GM23338 (cell line): ENCODE data around the gene ZNF568. TPM values are rescaled to one million over a fixed set of nuclear protein-coding genes. Genes with fewer than 3 reads are reported as not detected.
A peak's percentile ranks its signal among the peaks of the same experiment; 100 is the strongest.

Experiments
- ATAC-seq: fragments of 200-7000 bp; cut with Tn5 transposase; 3 replicates; pipeline ENCODE4 v1.9.1; 2020
- DNase-seq: peaks from one replicate; pipeline ENCODE4 v3.0.0-alpha.2; 2015; ENCODE audit warnings: low spot score
- H2AFZ ChIP-seq: fragments of 200-600 bp; sonication (generic); 2 replicates; pipeline ENCODE4 v1.8.0; 2016; ENCODE audit warnings: antibody characterized with exemption, mild to moderate bottlenecking, moderate library complexity
- H3F3A ChIP-seq: fragments of 200-600 bp; sonication (generic); replicated peaks from 2 replicates; pipeline ENCODE4 v1.8.0; 2017; ENCODE audit warnings: antibody characterized with exemption, mixed run types, low read depth
- H3K27ac ChIP-seq: fragments of 200-600 bp; sonication (generic); 2 replicates; pipeline ENCODE4 v1.6.1; 2016; ENCODE audit warnings: low read depth
- H3K27me3 ChIP-seq: fragments of 200-600 bp; sonication (generic); 2 replicates; pipeline ENCODE4 v1.8.0; 2016; ENCODE audit warnings: mild to moderate bottlenecking, mixed run types, moderate library complexity; ENCODE audit not compliant: insufficient read depth
- H3K36me3 ChIP-seq: fragments of 200-600 bp; sonication (generic); 2 replicates; pipeline ENCODE4 v1.8.0; 2016; ENCODE audit warnings: mild to moderate bottlenecking; ENCODE audit not compliant: insufficient read depth
- H3K4me1 ChIP-seq: fragments of 200-600 bp; sonication (generic); 2 replicates; pipeline ENCODE4 v1.8.0; 2016; ENCODE audit warnings: mild to moderate bottlenecking, moderate library complexity; ENCODE audit not compliant: insufficient read depth
- H3K4me2 ChIP-seq: fragments of 200-600 bp; sonication (generic); 2 replicates; pipeline ENCODE4 v1.7.1; 2017; ENCODE audit warnings: mixed run types
- H3K4me3 ChIP-seq: fragments of 200-600 bp; sonication (generic); 2 replicates; pipeline ENCODE4 v1.6.1; 2016; ENCODE audit warnings: mixed run types
- H3K79me2 ChIP-seq: fragments of 200-600 bp; sonication (generic); replicated peaks from 2 replicates; pipeline ENCODE4 v1.8.0; 2017; ENCODE audit warnings: mild to moderate bottlenecking; ENCODE audit not compliant: insufficient read depth
- H3K9me2 ChIP-seq: fragments of 200-600 bp; sonication (generic); 2 replicates; pipeline ENCODE4 v1.8.0; 2017; ENCODE audit not compliant: insufficient read depth
- H4K20me1 ChIP-seq: fragments of 200-600 bp; sonication (generic); replicated peaks from 2 replicates; pipeline ENCODE4 v1.8.0; 2017; ENCODE audit warnings: mild to moderate bottlenecking; ENCODE audit not compliant: insufficient read depth
- H3K27ac Mint-ChIP-seq: 2 replicates; pipeline ENCODE4 v1.8.0; 2020; ENCODE audit warnings: inconsistent platforms, mild to moderate bottlenecking, moderate library complexity, mixed read lengths
- H3K27me3 Mint-ChIP-seq: 3 replicates; pipeline ENCODE4 v1.8.0; 2022; ENCODE audit warnings: low read depth, mild to moderate bottlenecking, moderate library complexity, mixed read lengths, inconsistent platforms; ENCODE audit not compliant: insufficient read depth, poor library complexity
- H3K36me3 Mint-ChIP-seq: 3 replicates; pipeline ENCODE4 v1.8.0; 2021; ENCODE audit warnings: low read depth, mild to moderate bottlenecking, inconsistent platforms, moderate library complexity, mixed read lengths
- H3K4me1 Mint-ChIP-seq: 3 replicates; pipeline ENCODE4 v1.8.0; 2020; ENCODE audit warnings: mild to moderate bottlenecking, inconsistent platforms, mixed read lengths
- H3K4me3 Mint-ChIP-seq: 3 replicates; pipeline ENCODE4 v1.8.0; 2021; ENCODE audit warnings: moderate library complexity, mild to moderate bottlenecking, inconsistent platforms, mixed read lengths
- H3K9me3 Mint-ChIP-seq: 3 replicates; pipeline ENCODE4 v1.8.0; 2020; ENCODE audit warnings: moderate library complexity, mild to moderate bottlenecking, inconsistent platforms, mixed read lengths
- CREB1 ChIP-seq: fragments of 250-450 bp; sonication (Bioruptor Pico); IDR thresholded peaks from 2 replicates; pipeline ENCODE4 v1.5.0; 2020; ENCODE audit warnings: low read depth, mild to moderate bottlenecking, moderate library complexity
- EZH2phosphoT487 ChIP-seq: fragments of 200-600 bp; sonication (generic); IDR thresholded peaks from one replicate; pipeline ENCODE4 v1.8.1; 2018; ENCODE audit warnings: antibody characterized with exemption; ENCODE audit not compliant: unreplicated experiment
- JUNB ChIP-seq: IDR thresholded peaks from one replicate; pipeline ENCODE4 v1.6.1; 2016; ENCODE audit warnings: antibody characterized with exemption; ENCODE audit not compliant: unreplicated experiment
- NANOG ChIP-seq: IDR thresholded peaks from 2 replicates; pipeline ENCODE4 v1.6.1; 2016; ENCODE audit warnings: antibody characterized with exemption, borderline replicate concordance
- POLR2AphosphoS5 ChIP-seq: IDR thresholded peaks from 2 replicates; pipeline ENCODE4 v1.6.1; 2016; ENCODE audit warnings: antibody characterized with exemption, low read depth
- polyA plus RNA-seq: library from polyadenylated mRNA; unstranded; fragments of >200 nt; fragmentation: Nextera tagmentation; extraction: Ambion mirVana; gene quantifications from 2 replicates; pipeline ENCODE4 v1.2.1, GENCODE V29; 2016
- total RNA-seq: library from RNA; depleted of rRNA; stranded (reverse); fragments of >200 nt; shearing (Covaris generic); gene quantifications from 2 replicates; pipeline ENCODE4 v1.2.3, GENCODE V29; 2014
- TF ChIP-seq, protein P1 (sequence below), 2 experiments: fragments of 200-600 bp in 1 of 2; sonication (generic) in 1 of 2; conservative IDR thresholded peaks; 2 replicates each; pipeline versions ENCODE4 v1.5.1 to v1.6.1; 2016 to 2017; ENCODE audit warnings: antibody characterized with exemption in 2 of 2, low read depth in 2 of 2, mild to moderate bottlenecking in 2 of 2, moderate library complexity in 1 of 2
- TF ChIP-seq, protein P2 (sequence below): IDR thresholded peaks from 2 replicates; pipeline ENCODE4 v1.6.1; 2016; ENCODE audit warnings: antibody characterized with exemption
- TF ChIP-seq, protein P3 (sequence below): IDR thresholded peaks from one replicate; pipeline ENCODE4 v1.6.1; 2018; ENCODE audit warnings: antibody characterized with exemption; ENCODE audit not compliant: unreplicated experiment

The ZNF568 gene
- total and polyA plus RNA-seq, 2 experiments from 2014 or later = 7.6 to 10.5 TPM

DNA sequence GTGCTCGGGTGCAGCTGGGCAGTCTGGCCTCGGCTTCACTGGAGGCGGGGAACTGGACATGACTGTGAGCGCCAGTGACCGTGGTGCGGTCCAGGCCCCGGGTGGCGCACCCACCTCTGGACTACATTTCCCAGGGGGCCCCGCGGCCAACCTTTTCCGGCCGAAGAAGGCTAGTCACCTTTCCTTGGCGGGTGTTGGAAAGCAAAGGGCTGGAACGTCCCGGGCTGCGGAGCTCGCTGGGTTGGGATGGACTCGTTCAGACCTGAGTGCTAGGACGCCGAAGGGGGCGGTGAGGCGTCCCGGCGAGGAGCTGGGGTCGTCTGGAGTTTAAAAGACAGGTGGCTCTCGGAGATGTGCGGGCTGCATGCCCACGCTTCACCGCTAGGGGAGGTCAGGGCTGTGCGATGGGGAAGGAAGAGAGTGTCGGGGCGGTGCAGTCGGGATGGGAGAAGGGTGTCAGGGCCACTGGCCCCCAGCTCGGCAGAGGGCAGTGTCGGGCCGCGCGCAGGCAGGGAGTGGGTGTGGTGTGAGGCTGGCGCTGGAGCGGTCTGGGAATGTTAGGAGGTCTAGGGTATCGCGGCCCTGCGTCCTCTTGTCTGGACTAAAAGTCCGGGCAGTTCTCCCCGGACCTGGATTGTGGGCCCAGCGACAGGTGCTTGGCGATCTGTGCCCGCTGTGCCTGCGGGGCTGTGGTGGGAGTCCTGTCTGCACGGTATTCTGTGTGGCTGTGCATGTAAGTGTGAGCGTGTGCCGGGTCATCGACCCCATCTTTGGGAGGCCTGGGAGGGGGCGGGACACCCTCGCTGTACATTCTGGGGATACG is 57.1 kb downstream of the ZNF568 start:
- Histone ChIP-seq H4K20me1 (no peaks in the 10 kb centered on the region), H3K4me1 (no peaks in the 10 kb centered on the region), H3F3A (no peaks in the 10 kb centered on the region), H3K4me3 (peak overlapping the region; percentile 99), H2AFZ (peak overlapping the region; percentile 100), H3K36me3 (no peaks in the 10 kb centered on the region), H3K4me2 (peak overlapping the region; percentile 96), H3K27ac (peak overlapping the region; percentile 93; the same call in 1 of the 2 replicates), H3K27me3 (no peaks in the 10 kb centered on the region), H3K9me2 (no peaks in the 10 kb centered on the region; the same call in 1 of the 2 replicates), H3K79me2 (no peaks in the 10 kb centered on the region)
- Mint-ChIP-seq H3K36me3 (peaks cover 44% of the 10 kb centered on the region), H3K9me3 (peaks cover 28% of the 10 kb centered on the region), H3K27me3 (peaks cover 4% of the 10 kb centered on the region), H3K4me1 (no peaks in the 10 kb centered on the region), H3K27ac (peak overlapping the region; percentile 90), H3K4me3 (peak overlapping the region; percentile 99)
- peak; percentile 79 for TF ChIP-seq POLR2AphosphoS5
- no peak for TF ChIP-seq CREB1 (CRISPR knock-in tag)
- TF ChIP-seq, protein P1, sequence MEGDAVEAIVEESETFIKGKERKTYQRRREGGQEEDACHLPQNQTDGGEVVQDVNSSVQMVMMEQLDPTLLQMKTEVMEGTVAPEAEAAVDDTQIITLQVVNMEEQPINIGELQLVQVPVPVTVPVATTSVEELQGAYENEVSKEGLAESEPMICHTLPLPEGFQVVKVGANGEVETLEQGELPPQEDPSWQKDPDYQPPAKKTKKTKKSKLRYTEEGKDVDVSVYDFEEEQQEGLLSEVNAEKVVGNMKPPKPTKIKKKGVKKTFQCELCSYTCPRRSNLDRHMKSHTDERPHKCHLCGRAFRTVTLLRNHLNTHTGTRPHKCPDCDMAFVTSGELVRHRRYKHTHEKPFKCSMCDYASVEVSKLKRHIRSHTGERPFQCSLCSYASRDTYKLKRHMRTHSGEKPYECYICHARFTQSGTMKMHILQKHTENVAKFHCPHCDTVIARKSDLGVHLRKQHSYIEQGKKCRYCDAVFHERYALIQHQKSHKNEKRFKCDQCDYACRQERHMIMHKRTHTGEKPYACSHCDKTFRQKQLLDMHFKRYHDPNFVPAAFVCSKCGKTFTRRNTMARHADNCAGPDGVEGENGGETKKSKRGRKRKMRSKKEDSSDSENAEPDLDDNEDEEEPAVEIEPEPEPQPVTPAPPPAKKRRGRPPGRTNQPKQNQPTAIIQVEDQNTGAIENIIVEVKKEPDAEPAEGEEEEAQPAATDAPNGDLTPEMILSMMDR (conservative IDR thresholded peaks at IDR 0.05; ENCODE audit: low read depth in 2 of 2) = peak; percentile 69 to 92
- TF ChIP-seq JUNB = no peak
- TF ChIP-seq, protein P2, sequence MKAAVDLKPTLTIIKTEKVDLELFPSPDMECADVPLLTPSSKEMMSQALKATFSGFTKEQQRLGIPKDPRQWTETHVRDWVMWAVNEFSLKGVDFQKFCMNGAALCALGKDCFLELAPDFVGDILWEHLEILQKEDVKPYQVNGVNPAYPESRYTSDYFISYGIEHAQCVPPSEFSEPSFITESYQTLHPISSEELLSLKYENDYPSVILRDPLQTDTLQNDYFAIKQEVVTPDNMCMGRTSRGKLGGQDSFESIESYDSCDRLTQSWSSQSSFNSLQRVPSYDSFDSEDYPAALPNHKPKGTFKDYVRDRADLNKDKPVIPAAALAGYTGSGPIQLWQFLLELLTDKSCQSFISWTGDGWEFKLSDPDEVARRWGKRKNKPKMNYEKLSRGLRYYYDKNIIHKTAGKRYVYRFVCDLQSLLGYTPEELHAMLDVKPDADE = peak; percentile 87
- peak; percentile 96 for ATAC-seq
- DNase-seq = peak; percentile 95

DNA sequence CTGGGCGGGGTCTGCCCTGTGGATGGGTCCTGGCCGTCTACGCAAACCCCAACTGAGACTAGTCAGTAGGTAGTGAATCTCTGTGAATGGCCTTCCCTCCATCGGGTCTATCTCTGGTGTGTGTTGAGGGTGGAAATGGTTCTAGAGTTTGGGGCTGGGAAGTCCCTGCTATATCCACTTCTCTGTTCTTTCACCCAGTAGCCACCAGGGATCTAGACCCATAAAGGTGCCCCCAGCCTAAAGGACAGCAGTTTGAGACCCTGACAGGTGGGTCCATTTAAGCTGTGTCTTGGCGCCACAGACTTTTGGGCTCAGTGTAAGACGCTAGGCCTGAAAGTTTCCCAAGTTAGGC is 57.7 kb downstream of the ZNF568 start:
- Histone ChIP-seq H3K4me3 (peak overlapping the region; percentile 99), H3K27me3 (no peaks in the 10 kb centered on the region), H3K79me2 (no peaks in the 10 kb centered on the region), H4K20me1 (no peaks in the 10 kb centered on the region), H3K36me3 (no peaks in the 10 kb centered on the region), H3F3A (no peaks in the 10 kb centered on the region), H3K4me2 (peak overlapping the region; percentile 96), H3K9me2 (no peaks in the 10 kb centered on the region; the same call in 1 of the 2 replicates), H3K27ac (no peak overlapping the region), H3K4me1 (no peaks in the 10 kb centered on the region), H2AFZ (peak overlapping the region; percentile 100)
- ATAC-seq (no peak), DNase-seq (no peak)
- H3K9me3 Mint-ChIP-seq = peaks cover 29% of the 10 kb centered on the region
- H3K4me1 Mint-ChIP-seq = no peaks in the 10 kb centered on the region
- H3K36me3 Mint-ChIP-seq = peaks cover 49% of the 10 kb centered on the region
- H3K4me3 Mint-ChIP-seq = peak overlapping the region; percentile 99
- peaks cover 4% of the 10 kb centered on the region for H3K27me3 Mint-ChIP-seq
- peak overlapping the region; percentile 86; the same call in 1 of the 2 replicates for H3K27ac Mint-ChIP-seq
- TF ChIP-seq, protein P1 (conservative IDR thresholded peaks at IDR 0.05; ENCODE audit: low read depth in 2 of 2) = no peak
- TF ChIP-seq POLR2AphosphoS5 (no peak), EZH2phosphoT487 (no peak), NANOG (no peak)
- TF ChIP-seq, protein P3, sequence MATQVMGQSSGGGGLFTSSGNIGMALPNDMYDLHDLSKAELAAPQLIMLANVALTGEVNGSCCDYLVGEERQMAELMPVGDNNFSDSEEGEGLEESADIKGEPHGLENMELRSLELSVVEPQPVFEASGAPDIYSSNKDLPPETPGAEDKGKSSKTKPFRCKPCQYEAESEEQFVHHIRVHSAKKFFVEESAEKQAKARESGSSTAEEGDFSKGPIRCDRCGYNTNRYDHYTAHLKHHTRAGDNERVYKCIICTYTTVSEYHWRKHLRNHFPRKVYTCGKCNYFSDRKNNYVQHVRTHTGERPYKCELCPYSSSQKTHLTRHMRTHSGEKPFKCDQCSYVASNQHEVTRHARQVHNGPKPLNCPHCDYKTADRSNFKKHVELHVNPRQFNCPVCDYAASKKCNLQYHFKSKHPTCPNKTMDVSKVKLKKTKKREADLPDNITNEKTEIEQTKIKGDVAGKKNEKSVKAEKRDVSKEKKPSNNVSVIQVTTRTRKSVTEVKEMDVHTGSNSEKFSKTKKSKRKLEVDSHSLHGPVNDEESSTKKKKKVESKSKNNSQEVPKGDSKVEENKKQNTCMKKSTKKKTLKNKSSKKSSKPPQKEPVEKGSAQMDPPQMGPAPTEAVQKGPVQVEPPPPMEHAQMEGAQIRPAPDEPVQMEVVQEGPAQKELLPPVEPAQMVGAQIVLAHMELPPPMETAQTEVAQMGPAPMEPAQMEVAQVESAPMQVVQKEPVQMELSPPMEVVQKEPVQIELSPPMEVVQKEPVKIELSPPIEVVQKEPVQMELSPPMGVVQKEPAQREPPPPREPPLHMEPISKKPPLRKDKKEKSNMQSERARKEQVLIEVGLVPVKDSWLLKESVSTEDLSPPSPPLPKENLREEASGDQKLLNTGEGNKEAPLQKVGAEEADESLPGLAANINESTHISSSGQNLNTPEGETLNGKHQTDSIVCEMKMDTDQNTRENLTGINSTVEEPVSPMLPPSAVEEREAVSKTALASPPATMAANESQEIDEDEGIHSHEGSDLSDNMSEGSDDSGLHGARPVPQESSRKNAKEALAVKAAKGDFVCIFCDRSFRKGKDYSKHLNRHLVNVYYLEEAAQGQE = no peak
